ENCODE results near the gene ARTN. TPM values are rescaled to one million over a fixed set of nuclear protein-coding genes. Genes with fewer than 3 reads are reported as not detected.

Gene ARTN
- polyA plus RNA-seq, 1 donor, result 1.1 TPM

DNA sequence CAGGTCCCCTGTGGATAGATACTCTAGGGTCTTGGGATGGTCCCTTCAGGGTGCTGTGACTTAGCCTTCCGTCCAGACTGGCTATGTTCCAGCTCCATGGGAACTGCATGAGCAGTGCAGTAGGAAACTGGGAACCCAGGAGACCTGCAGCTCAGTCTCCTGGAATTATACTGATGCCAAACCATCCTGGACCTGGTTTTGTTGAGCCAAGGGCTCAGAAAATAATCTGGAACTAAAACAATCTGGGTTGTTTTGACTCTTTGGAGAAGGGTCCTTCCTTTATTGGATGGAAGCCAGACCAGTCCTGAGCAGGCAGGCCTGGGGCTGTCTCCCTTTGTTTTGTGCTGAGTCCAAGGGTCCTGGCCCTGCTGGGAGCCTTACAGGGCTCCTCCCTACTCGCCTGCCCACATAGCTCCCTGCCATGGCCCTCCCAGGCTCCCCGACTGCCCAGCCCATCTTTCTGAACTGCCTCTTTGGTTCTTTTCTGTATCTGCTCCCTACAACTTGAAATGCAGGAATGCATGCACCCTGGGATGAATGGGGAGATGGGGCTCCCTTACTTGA, 14.4 kb downstream of the ARTN start:
- no peak for DNase-seq

DNA sequence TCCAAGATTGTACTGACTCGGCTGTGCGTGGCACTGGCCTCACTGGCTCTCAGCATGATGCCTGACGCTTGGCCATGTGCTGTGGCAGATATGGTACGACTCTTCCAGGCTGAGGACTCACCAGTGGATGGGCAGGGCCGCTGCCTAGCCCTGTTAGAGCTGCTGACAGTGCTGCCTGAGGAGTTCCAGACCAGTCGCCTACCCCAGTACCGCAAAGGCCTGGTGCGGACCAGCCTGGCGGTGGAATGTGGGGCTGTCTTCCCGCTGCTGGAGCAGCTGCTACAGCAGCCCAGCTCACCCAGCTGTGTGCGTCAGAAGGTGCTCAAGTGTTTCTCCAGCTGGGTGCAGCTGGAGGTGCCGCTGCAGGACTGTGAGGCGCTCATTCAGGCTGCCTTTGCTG, 16.1 kb downstream of the ARTN start:
- DNase-seq, result no peak

DNA sequence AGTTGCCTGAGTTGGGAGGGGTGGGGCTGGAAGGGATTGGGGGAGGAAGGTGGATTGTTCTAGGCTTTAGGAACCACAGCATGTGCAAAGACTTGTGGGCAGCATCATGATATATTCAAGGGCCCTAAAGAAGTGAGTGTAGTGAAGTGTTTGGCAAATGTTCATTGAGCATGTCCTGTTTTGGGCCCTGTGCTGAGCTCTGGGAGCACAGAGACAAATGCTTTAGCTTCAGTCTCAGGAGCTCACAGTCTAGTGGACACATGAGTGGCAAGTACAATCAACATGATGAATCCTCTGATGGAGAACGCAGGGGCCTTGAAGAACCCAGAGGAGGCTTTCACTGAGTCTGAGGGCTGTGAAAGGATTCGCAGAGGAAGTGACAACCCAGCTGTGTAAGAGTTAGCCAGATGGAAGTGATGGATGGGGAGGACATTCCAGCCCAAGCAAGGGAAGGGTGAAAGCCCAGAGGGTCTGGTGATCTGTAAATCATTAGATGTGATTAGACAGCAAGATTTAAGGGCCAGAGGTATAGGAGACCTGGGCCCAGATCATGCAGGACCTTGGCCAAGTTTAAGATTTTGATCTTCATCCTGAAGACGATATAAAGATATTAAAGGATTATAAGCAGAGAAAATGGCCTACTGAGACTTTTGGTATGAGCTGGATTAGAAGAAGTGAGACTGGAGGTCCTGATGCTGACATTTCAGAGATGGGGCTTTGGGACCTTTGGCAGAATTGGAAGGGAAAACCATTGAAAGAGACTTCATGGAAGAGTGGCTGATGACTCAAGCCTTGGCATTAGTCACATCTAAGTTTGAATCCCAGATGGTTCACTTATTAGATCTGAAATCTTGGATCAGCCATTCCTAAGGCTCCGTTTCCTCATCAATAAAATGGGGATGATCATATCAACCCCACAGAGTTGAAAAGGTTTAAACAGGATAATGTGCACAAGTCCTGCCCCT, 17.7 kb downstream of the ARTN start:
- DNase-seq, result no peak

DNA sequence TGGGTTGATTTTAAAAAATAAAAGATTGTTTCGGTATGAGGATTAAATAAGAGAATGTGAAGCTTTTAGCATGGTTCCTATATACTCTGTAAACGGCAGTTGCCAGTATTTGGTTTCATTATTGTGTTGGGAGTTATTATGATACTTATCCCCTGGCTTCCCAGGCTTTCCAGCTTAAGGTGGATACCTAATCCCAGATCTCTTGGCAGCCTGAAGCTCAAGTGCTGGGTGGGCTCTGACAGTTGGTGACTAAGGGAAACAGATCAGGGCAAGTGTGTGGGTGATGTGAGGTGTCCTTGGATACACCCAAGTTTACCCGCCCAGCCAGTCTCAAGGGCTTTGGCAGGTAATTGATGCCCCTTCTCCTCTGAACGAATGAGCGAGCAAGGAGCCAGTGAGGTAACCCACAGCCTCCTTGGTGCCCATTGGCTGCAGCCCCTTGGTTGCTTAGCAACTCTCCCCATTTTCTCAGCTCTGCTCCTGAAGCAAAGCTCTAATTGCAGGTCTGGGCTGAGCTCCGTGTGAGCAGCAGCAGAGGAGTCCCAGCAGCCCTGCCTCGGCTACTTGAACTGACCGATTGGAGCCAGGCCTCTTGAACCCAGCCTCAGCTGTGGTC, 19.2 kb downstream of the ARTN start:
- no peak for DNase-seq

DNA sequence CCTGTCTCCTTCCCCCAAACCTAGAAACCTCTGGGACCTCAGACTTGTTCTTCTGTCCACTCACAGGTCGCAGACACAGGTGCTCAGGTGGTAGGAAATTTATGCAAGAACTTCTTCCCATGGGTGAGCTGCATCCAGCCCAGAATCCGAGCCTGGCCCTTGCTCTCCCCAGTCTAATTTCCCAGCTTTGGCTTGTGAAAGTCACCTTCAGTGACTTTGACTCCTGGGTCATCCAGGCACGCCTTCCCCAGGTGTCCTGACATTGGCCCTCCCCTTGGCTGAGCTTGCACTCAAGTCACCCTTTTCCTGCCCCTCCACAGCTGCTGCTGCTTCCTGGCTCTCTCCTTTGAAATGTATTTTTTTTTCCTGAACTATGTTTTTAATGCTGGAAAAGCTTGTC, 19.8 kb downstream of the ARTN start:
- no peak for DNase-seq

DNA sequence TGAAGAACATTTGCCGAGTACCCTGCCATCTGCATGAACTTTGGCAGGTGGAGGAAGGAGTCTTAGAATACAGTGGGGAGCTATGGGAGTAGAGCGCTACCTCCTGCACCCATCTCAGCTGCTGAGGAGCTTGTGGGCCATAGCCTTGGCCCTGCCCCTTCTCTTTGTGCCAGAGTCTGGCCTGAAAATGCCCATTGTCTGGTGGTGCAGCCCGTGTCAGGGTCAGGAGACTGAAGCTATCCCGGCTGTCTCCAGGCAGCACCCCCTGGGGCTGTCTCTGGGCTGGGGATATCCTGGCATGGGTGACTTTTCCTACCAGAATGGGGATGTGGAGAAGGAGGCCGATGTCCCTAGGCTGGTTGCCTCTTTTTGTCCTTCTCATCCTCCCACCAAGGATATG, 20.4 kb downstream of the ARTN start:
- no peak for DNase-seq

DNA sequence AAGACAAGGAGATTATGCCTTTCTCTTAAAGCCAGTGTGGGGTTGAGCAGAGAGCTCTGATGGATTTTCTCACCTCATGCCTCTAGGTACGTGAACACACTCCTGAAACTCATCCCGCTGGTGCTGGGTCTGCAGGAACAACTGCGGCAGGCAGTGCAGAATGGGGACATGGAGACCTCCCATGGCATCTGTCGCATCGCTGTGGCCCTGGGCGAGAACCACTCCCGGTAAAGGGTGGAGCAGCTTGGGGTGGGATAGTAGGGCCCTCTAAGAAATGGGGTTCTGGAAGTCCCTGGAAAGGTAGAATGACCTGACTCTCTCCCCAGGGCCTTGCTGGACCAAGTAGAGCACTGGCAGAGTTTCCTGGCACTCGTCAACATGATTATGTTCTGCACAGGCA, 22.6 kb downstream of the ARTN start:
- DNase-seq, result no peak

DNA sequence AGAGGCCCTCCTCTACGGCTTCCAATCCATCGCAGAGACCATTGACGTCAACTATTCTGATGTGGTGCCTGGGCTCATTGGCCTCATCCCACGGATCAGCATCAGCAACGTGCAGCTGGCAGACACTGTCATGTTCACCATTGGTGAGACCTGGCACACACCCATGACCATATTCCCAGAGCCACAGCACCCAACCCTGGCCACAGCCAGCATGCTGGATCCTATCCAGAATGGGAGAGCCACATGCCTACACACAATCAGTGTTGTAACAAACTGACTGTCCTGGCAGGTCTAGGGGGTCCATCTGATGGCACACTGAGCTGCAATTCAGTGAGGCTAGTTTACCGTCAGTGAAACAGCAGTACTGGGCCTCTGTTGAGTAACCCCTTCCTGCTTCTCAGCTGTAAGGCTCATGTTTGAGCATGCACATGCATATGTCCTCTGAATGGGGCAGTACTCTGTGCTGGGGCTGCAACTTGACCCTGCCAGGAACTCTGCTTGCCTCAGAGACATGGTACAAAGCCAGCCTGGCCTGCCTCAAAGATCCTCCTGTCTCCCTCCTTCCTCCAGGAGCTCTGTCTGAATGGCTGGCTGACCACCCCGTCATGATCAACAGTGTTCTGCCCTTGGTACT, 23.9 kb downstream of the ARTN start:
- no peak for DNase-seq

DNA sequence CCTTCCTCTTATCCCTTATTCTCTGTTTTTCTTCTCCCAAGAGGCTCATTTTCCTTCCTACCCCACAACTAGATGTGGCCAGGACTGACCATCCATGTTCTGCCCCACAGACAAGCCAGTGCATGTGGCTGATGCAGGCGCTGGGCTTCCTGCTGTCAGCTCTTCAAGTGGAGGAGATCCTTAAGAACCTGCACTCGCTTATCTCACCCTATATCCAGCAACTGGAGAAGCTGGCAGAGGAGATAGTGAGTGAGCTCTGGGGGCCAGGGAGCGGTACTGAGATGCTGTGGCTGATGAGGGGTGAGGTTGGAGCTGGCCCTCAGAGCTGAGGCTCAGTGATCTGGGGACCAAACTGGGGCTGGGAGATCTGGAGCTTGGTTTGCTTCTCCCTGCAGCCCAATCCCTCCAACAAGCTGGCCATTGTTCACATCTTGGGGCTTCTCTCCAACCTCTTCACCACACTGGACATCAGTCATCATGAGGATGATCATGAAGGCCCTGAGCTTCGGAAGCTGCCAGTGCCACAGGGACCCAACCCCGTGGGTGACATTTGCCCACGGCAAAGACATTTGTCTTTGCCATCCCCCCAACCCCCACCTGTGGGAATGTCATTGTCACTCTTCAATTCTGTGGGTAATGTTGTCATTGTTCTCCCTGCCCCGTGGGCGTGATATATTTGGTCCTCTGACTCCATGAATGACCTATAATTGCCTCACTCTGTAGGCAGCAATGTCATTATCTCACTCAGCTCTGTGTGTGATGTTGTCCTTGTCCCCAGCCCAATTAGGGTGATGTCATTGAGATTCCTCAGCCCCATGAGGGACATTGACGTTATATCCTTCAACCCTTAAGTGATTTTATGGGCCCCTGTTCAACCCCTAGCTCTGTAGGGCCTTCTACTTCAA, 25.0 kb downstream of the ARTN start:
- DNase-seq, result no peak

DNA sequence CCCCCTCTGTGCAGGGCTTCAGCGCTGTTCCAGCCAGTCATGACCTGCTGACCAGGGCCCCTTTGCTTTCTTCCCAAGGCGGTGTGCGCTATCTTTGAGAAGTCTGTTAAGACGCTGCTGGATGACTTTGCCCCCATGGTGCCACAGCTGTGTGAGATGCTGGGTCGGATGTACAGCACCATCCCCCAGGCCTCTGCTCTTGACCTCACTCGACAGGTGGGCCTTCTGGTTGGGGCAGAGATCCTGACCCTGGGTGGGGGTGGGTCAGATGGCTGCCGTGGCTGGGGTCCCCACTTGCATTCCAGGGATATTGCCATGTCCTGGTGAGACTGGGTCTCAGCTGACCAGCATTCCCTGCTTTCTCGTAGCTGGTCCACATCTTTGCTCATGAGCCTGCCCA, 27.2 kb downstream of the ARTN start:
- DNase-seq, result no peak

DNA sequence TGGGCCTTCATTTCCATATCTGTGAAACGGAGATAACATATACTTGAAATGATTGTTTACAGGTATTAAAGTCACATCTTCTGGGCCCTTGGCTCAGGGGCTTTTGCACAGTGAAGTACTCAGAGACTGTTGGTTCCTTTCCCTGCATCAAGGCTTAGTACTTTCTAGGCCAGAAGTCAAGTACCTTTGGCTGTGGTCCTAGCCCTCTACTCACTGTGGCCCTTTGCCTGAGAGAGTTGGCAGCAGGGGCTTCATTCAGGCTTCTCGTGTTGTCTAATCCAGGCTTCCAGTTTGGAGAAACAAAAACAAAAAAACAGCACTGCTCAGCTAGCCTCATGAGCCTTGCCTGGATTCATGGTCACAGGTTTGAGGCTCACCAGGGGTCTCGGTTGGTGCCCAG, 28.1 kb downstream of the ARTN start:
- DNase-seq, result no peak

DNA sequence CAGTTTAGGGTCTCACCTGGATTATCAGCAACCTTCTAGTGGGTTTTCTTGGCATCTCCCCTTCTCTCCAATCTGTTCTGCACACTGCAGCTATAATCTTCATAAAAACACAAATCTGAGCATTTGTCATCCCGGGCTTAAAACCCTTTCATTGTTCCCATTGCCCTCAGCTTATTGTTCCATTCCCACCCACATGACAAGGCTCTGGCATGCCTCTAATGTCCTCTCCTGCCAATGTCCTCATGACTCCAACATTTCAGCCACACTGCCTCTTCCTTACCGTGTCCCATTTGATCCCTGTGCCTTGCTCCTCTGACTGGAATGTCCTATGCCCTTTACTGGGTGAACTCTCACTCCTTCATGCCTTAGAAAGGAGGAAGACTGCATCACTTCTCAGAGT, 28.7 kb downstream of the ARTN start:
- DNase-seq, result no peak

DNA sequence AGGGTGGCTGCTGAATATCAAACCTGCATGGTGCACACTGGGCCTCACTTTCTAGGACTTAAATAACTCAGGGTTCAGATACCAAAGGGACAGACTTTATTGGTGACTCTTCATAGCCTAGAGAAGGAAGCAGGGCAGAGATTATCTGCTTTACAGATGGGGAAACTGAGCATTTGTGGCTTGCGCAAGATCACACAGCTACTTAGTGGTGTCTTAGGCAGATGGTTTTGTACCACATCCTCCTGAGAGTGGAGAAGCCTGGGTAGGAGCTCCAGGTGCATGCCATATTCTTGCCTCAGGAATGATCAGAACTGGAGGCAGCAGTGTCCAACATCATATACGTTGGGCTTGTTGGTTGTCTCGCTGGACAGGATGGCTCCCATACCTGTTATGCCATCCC, 29.4 kb downstream of the ARTN start:
- DNase-seq, result no peak

DNA sequence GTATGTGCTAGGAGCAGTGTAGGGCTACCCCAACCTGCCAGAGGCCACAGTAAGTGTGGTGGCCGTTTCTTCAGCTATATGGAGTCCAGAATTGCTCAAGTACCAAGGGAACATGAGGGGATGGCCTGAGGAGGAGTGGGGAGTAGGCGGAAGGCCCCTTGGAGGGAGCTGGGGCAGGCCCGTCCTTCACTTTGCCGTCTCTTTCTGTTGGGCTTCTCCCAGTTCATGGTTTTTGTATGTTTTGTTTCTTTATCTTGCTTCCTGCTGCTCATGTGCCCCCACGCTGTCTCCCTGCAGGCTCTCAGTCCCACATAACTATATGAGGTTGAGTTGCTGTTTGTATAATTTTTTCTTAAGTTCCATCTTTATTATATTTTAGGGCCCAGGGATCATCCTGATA, 30.3 kb downstream of the ARTN start:
- no peak for DNase-seq

DNA sequence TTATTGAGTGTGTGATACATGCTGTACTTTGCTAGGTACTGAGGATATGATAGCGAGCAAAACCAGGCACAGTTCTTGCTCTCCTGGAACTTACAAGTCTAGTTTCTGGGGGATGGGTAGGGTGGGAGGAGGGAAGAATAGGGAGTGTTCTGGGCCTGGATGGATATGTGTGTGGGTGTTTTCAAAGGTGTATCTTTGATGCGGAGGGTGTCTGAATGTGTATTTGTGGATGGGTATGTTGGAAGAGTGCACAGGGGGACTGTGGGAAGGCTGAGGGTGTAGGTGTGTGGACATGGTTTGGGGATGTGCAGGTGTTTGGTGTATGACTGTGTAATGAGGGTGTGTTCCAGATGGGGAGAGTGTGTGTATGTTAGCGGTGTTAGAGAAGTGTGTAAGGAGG, 31.7 kb downstream of the ARTN start:
- DNase-seq, result no peak

DNA sequence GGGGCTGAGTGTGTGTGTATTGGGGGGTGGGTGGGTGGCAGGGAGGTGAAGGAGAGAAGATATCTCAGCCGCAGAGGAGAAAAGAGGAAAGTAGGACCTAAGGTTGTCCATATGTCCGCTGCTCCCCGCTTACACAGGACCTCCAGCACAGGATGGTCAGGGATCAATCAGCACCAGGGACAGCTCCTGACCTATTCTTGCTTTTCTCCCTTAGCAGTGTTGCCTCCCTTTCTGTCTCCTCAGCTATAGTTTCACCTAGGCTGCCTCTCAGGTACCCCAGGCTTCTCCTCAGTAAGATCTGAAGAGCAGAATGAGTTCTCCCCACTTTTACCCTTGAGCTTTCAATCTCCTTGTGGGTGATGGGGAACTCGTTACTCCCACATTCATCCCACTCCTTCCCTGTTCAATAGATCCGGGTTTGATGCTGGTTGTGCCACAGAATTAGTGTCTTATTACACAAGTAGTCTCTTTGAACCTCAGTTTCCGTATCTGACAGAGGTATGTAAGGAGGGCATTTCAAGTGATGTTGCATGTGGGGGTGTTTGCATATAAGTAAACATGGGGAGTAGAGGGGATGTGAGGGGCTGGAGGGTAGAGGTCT, 34.8 kb downstream of the ARTN start:
- DNase-seq, result no peak

DNA sequence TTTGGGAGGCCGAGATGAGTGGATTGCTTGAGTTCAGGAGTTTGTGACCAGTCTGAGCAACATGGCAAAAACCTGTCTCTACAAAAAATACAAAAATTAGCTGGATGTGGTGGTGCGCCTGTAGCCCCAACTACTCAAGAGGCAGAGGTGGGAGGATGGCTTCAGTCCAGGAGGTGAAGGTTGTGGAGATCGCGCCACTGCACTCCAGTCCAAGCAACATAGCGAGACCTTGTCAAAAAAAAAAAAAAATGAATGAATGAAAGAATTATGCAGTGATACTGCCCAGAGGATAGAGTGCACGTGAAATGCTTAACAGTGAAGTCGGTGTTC, 35.8 kb downstream of the ARTN start:
- DNase-seq, result no peak

DNA sequence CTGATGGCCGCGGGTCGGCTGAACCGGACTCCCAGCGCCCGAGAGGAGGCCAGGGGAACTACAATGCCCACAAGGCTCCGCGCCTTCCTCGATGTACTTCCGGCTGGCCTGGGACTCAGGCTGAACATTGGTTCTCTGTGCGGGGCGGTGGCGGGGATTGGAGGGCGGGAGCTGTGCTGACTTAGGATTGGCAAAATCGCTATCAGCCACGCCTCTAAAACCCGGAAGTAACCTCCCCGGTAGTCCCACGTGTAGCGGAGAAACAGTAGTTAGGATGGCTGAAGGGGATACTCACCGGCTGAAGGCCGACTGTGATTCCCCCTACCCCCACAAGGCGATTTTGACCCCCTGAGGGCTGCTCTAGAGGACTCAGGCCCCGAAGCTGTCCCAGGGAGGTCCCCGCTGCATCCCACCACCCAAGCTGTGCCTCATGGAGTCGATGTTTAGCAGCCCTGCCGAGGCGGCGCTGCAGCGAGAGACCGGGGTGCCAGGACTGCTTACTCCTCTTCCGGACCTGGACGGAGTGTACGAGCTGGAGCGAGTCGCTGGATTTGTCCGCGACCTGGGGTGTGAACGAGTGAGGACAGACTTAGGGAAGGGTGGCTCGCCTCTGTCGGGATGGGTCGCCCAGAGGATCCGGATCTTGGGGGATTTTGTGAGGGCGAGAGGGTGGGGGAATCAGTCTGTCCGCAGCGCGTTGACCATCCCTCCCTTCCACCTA, 36.3 kb downstream of the ARTN start, which contains the start of gene DPH2:
TSS of gene DPH2 (plus strand) at position 265 of the 721 bp plus-strand sequence. CDS start at position 431, 166 bp downstream.
- DNase-seq, result peak; percentile 96

DNA sequence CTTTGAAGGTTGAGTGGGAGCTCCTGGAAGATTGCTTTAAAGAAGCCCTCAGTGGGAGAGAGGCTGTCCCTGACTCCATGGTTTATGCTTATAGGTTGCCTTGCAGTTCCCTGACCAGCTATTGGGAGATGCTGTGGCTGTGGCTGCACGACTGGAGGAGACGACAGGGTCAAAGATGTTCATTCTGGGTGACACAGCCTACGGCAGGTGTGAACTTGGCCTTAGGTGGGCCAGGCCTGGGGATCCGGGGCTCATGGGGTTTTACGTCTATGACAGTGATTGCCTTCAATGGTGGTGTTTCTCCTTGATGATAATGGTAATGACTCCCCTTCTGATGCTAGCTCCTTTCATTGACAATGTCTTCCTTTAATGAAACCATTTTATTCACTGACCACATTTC, 36.9 kb downstream of the ARTN start:
- no peak for DNase-seq

DNA sequence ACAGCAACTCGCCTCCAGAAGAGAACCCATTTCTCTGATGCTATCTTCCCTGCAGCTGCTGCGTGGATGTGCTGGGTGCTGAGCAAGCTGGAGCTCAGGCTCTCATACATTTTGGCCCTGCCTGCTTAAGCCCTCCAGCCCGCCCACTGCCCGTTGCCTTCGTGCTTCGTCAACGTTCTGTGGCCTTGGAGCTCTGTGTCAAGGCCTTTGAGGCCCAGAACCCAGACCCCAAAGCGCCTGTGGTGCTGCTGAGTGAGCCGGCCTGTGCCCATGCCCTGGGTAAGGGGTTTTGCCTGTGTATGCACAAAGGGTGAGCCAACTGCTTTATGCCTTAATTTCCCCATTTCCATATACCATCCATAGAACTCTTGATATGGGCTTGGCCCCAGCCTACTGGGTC, 37.3 kb downstream of the ARTN start:
- DNase-seq, result no peak

DNA sequence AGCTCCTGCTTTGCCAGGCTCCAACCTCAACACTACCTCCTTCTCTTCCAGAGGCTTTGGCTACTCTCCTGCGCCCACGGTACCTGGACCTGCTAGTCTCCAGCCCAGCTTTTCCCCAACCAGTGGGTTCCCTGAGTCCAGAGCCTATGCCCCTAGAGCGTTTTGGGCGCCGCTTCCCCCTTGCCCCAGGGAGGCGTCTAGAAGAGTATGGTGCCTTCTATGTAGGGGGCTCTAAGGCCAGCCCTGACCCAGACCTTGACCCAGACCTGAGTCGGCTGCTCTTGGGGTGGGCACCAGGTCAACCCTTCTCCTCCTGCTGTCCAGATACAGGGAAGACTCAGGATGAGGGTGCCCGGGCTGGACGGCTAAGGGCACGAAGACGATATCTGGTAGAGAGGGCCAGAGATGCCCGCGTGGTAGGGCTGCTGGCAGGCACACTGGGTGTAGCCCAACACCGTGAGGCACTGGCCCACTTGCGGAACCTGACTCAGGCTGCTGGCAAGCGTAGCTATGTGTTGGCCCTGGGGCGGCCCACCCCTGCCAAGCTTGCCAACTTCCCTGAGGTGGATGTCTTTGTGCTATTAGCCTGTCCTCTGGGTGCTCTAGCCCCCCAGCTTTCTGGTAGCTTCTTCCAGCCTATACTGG, 37.9 kb downstream of the ARTN start:
- DNase-seq, result no peak

Measured in hindlimb muscle (tissue), 1 donor.